HG03196 (cell line): ENCODE results near the gene MTRR.
A peak's percentile ranks its signal among the peaks of the same experiment; 100 is the strongest.

Experiments used
- ATAC-seq: cut with Tn5 transposase; IDR thresholded peaks from one replicate; pipeline ENCODE4 v1.9.1; 2021; ENCODE audit not compliant: unreplicated experiment

The MTRR gene

DNA sequence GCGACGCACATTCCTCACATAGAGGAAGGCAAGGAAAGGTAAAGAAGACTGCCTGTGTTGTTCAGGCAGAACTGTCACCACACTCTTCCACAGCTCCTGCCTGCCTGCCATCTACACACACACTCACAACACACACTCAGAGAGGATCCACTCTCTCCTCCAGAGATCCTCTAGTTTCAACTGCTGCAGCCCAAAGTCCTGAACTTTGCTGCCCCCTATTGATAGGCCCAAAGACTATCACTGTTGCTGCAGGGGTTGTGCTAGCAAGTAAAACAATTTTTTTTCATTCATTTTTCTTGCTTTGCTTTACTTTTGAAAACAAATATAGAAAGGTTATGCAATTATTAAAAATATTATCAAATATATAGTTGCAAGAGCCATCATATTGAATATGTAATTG is 12.1 kb upstream of the MTRR start:
- ATAC-seq, result no peak

GRCh38 chr5:7857361-7857760 is 11.6 kb upstream of the MTRR start:
- ATAC-seq, result no peak

GRCh38 chr5:7857926-7858632 is 10.9 kb upstream of the MTRR start:
- no peak for ATAC-seq

- ATAC-seq, result no peak
Measured at GRCh38 chr5:7866196-7866595, 2.8 kb upstream of the MTRR start.

- no peak for ATAC-seq
Measured at GRCh38 chr5:7867260-7867659, 1.7 kb upstream of the MTRR start.

GRCh38 chr5:7868427-7868772 is 548 bp upstream of the MTRR start:
- peak; percentile 1 for ATAC-seq

- peak; percentile 31 for ATAC-seq
Measured at GRCh38 chr5:7869474-7870136, 657 bp downstream of the MTRR start.

DNA sequence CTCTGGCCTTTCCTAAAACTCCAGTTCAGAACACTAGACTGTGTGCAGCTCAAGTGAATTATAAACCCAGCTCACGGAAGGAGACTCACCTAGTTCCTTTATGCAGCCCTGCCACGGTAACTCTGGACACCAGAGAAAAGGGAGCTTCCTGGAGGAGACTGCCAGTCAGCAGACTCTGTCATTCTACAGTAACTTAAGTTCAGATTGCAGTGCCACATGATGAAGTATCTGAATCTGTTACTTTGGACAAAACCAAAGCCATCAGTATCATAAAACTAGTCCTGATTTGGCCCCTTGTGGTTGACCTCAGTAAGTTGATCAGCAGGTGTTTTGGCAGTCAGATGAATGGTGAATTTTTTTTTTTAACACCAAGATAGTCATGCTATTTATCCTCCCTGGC is 2.7 kb downstream of the MTRR start:
- ATAC-seq, result no peak

- ATAC-seq, result no peak
Measured at GRCh38 chr5:7872517-7873130, 3.7 kb downstream of the MTRR start.

DNA sequence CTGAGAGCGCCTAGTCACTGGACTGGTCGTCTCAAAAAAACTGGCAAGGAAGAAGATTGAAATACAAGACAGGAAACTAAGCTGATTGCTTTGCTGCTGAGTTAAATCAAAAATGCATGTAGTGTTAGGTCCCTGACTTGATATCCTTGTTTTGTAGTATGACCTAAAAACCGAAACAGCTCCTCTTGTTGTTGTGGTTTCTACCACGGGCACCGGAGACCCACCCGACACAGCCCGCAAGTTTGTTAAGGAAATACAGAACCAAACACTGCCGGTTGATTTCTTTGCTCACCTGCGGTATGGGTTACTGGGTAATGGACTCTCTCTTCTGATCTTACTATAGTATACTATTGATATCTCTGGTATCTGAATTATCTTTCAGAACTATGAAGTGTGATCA is 4.3 kb downstream of the MTRR start:
- ATAC-seq, result no peak

DNA sequence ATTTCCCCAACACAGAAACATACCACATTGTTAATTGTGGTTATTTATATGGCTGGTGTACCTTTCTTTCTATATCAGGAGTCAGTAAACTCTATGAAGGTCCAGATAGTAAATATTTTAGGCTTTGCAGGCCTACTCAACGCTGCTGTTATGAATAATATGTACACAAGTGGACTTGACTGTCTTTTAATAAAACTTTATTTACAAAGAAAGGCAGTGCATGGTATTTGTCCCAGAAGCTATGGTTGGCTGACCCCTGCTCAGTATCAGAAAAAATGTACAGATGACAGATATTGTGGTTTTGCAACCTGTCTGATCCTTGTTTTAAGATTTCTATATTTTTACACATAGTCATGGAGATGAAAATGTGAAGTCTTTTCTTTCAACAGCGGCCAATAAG is 5.7 kb downstream of the MTRR start:
- no peak for ATAC-seq

DNA sequence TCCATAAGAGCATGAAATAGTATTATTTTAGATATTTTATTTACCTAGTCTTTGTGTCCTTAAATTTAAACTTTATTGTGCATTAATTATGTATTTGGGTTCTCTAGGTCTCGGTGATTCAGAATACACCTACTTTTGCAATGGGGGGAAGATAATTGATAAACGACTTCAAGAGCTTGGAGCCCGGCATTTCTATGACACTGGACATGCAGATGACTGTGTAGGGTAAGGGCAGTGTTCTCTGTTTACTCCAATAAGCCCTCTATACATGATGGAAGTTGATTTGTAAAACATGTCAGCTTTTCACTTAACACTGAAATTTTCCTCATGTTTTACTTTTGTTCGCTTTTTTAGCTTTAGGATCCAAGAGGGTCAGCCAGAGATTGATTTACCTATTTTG is 6.2 kb downstream of the MTRR start:
- no peak for ATAC-seq

DNA sequence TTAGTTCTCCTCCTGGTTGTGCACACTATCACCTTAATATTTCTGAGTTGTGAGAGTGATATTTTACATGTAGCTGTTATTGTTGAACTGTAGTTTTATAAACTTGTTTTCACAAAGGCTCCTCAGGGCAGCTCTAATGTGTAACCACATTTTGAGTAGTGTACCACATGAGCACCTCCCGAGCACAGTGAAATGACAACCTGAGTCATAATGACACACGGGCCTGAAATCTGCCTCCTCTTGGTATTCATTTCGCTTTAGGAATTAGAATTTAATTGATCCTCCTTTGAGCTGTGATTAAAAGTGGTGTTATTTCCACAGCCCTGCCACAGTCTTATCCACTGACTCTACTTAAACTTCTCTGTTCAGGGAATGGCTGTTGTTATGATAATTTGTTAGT is 7.9 kb downstream of the MTRR start:
- peak; percentile 37 for ATAC-seq

GRCh38 chr5:7877851-7878250 is 8.9 kb downstream of the MTRR start:
- no peak for ATAC-seq

DNA sequence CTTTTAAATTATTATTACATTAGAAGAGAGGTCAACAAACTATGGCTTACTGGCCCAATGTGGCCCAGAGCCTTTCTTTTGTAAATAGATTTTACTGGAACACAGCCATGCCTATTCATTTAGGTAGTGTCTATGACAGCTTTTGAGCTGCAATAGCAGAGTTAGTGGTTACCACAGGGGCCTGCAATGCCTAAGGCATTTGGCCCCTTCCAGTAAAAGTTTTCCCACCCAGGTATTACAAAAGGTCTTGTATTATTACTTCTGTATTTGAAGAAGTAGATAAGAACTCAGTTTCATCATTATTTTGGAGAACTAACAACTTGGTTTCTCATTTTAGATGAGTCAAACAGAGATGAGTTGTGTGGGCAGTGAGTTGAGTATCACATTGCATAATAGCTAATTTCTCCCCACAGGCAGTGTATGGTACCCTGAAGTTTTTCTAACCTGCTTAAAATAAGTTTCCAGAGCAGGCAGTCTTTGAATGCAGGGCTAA is 9.5 kb downstream of the MTRR start:
- peak; percentile 89 for ATAC-seq

GRCh38 chr5:7881091-7881490 is 12.1 kb downstream of the MTRR start:
- no peak for ATAC-seq

- ATAC-seq, result no peak
Measured at GRCh38 chr5:7881816-7882215, 12.9 kb downstream of the MTRR start.

DNA sequence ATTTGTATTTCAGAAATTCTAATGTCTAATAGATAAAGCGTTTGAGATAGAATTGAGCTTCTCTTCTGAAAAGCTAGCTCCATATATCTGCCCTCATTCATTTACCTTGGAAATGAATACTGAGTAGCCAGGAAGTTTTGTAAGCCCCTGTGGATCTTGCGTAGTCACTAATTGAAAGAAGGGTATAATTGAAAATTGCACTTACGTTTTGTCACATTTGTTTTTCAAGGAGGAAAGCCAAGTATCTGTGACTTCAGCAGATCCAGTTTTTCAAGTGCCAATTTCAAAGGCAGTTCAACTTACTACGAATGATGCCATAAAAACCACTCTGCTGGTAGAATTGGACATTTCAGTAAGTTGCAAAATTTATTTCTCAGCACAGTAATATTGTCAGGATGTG is 14.0 kb downstream of the MTRR start:
- no peak for ATAC-seq

DNA sequence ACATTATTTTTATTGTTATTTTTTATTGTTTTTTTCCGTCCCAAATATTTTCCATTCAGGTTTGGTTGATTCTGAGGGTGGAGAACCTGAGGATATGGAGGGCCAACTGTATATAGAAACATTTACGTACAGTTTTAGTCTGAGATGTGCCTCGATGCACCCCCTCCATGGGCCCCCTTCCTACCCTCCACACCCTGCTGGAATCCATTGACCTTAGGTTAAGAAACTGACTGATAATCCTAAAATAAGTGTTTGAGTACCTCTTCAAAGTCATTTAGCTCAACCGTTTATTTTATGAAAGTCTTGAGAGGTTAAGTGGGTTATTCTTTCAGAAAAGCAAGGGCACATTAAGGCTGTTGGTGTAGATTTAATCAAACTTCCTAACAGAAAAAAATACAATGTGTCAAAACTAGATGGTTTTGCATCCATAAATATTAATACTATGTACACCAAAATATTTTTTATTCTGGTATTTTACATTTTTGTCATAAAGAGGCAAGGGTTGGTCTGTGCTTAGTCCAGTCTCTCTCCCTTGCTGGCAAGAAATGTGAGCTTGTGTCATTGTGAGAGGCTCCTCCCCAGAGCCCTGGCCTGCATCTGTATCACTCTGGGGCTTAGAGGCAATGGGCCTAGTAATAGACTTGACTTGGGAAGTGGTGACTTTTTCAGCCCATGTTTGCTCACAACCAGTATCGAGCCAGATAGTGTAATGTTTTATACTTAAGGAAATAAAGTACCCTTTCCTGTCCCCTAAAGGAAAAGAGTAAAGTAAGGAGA is 15.7 kb downstream of the MTRR start:
- no peak for ATAC-seq

DNA sequence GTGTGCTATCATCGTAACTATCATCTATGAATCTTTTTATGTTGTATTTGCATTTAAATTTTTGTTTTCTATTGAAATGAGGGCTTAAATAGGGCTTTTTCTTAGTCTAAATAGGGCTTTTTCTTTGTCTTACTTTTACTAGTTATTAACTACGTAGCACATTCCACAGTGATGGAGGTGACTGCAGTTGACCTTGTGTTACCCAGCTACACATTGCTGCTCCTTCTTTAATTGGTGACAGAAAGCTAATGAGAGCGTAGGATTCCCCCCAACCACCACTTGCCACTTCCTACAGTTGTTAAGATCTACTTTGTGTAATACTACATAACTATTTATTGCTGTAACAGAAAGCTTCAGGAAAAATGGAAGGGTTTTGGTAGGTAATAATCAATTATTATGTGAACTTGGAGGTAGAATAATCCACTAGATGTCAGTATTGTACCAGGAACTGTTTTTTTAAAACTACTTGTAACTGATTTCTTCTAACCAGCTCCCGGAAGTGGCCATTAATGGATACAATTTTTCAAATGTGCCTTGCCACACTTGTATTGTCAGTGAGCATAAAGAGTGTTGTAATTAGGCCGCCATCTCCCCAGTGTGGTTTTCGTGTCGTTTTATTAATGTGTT is 18.0 kb downstream of the MTRR start:
- ATAC-seq, result peak; percentile 74

- ATAC-seq, result no peak
Measured at GRCh38 chr5:7888901-7889300, 20.0 kb downstream of the MTRR start.
